Mesenchymal stem cell (in vitro differentiated cells and primary cell): ENCODE results near the gene CD44.

Experiments used
- DNase-seq: peaks from one replicate; pipeline ENCODE4 v3.0.0-alpha.2; 2013
- H2AFZ ChIP-seq: one replicate; pipeline ENCODE4 v1.6.1; 2013; ENCODE audit warnings: low read depth, mild to moderate bottlenecking, control low read depth, inconsistent platforms, low read length, moderate library complexity
- H2AK5ac ChIP-seq: 2 replicates; pipeline ENCODE4 v1.6.1; 2013; ENCODE audit warnings: low read length, moderate library complexity, mild to moderate bottlenecking, inconsistent platforms; ENCODE audit not compliant: severe bottlenecking
- H2BK120ac ChIP-seq: one replicate; pipeline ENCODE4 v1.6.1; 2013; ENCODE audit warnings: low read depth, mild to moderate bottlenecking, inconsistent platforms, low read length, moderate library complexity
- H2BK12ac ChIP-seq, 2 experiments: one replicate each; pipeline ENCODE4 v1.6.1; 2013; ENCODE audit warnings: inconsistent platforms in 2 of 2, low read length in 2 of 2, mild to moderate bottlenecking in 2 of 2, moderate library complexity in 2 of 2, control low read depth in 1 of 2
- H2BK15ac ChIP-seq: one replicate; pipeline ENCODE4 v1.6.1; 2013; ENCODE audit warnings: mild to moderate bottlenecking, low read depth, inconsistent platforms; ENCODE audit not compliant: poor library complexity, severe bottlenecking
- H2BK5ac ChIP-seq: 2 replicates; pipeline ENCODE4 v1.6.1; 2013; ENCODE audit warnings: low read depth, mild to moderate bottlenecking, low read length, control low read depth, inconsistent platforms; ENCODE audit not compliant: poor library complexity, severe bottlenecking
- H3K14ac ChIP-seq, 2 experiments: one replicate each; pipeline ENCODE4 v1.6.1; 2013; ENCODE audit warnings: inconsistent platforms in 2 of 2, low read length in 2 of 2, control low read depth in 1 of 2, mild to moderate bottlenecking in 1 of 2, moderate library complexity in 1 of 2
- H3K18ac ChIP-seq, 2 experiments: one replicate each; pipeline ENCODE4 v1.6.1; 2013; ENCODE audit warnings: inconsistent platforms in 2 of 2, low read length in 2 of 2, control low read depth in 1 of 2, low read depth in 1 of 2, mild to moderate bottlenecking in 1 of 2
- H3K23ac ChIP-seq, 2 experiments: one replicate each; pipeline ENCODE4 v1.6.1; 2013; ENCODE audit warnings: inconsistent platforms in 2 of 2, low read length in 2 of 2, mild to moderate bottlenecking in 2 of 2, moderate library complexity in 2 of 2, control low read depth in 1 of 2
- H3K27ac ChIP-seq: 2 replicates; pipeline ENCODE4 v1.5.1; 2013; ENCODE audit warnings: mild to moderate bottlenecking, moderate library complexity, low read length, control low read depth, inconsistent platforms; ENCODE audit not compliant: poor library complexity, severe bottlenecking
- H3K27me3 ChIP-seq, 2 experiments: 2 replicates each; pipeline versions ENCODE4 v1.6.1 to v1.7.0; 2013; ENCODE audit warnings: low read length in 2 of 2, mild to moderate bottlenecking in 2 of 2, moderate library complexity in 2 of 2, control low read depth in 1 of 2, inconsistent platforms in 1 of 2; ENCODE audit not compliant: control insufficient read depth in 1 of 2, insufficient read depth in 1 of 2
- H3K36me3 ChIP-seq, 2 experiments: 2 replicates each; pipeline versions ENCODE4 v1.6.1 to v1.7.0; 2013; ENCODE audit warnings: low read length in 2 of 2, control low read depth in 1 of 2, inconsistent platforms in 1 of 2, low read depth in 1 of 2, mild to moderate bottlenecking in 1 of 2; ENCODE audit not compliant: insufficient read depth in 2 of 2, control insufficient read depth in 1 of 2
- H3K4ac ChIP-seq, 2 experiments: one replicate each; pipeline ENCODE4 v1.6.1; 2013; ENCODE audit warnings: inconsistent platforms in 2 of 2, low read length in 2 of 2, mild to moderate bottlenecking in 2 of 2, moderate library complexity in 2 of 2, control low read depth in 1 of 2, low read depth in 1 of 2
- H3K4me1 ChIP-seq: 2 replicates; pipeline ENCODE4 v1.6.1; 2013; ENCODE audit warnings: low read depth, low read length, control low read depth; ENCODE audit not compliant: control insufficient read depth, insufficient read depth
- H3K4me2 ChIP-seq: 2 replicates; pipeline ENCODE4 v1.6.1; 2013; ENCODE audit warnings: low read length, mild to moderate bottlenecking, inconsistent platforms; ENCODE audit not compliant: poor library complexity, severe bottlenecking
- H3K4me3 ChIP-seq, 2 experiments: 2 replicates each; pipeline versions ENCODE4 v1.5.1 to v1.7.0; 2013; ENCODE audit warnings: low read length in 2 of 2, mild to moderate bottlenecking in 2 of 2, control low read depth in 1 of 2, low read depth in 1 of 2; ENCODE audit not compliant: insufficient read depth in 1 of 2
- H3K79me1 ChIP-seq: replicated peaks from 2 replicates; pipeline ENCODE4 v1.6.1; 2013; ENCODE audit warnings: mild to moderate bottlenecking, control low read depth, low read length, inconsistent platforms; ENCODE audit not compliant: poor library complexity, severe bottlenecking
- H3K9ac ChIP-seq: 2 replicates; pipeline ENCODE4 v1.7.0; 2013; ENCODE audit warnings: mild to moderate bottlenecking, low read length, moderate library complexity
- H3K9me3 ChIP-seq: 2 replicates; pipeline ENCODE4 v1.7.0; 2013; ENCODE audit warnings: mild to moderate bottlenecking, low read length; ENCODE audit not compliant: control insufficient read depth
- H4K8ac ChIP-seq: one replicate; pipeline ENCODE4 v1.6.1; 2013; ENCODE audit warnings: inconsistent platforms, mild to moderate bottlenecking, low read length, moderate library complexity
- H4K91ac ChIP-seq: one replicate; pipeline ENCODE4 v1.6.1; 2013; ENCODE audit warnings: mild to moderate bottlenecking, low read length, inconsistent platforms
- WGBS: methylation state at CpG from one replicate; pipeline ENCODE4 v1.1.7; 2013; ENCODE audit warnings: mixed read lengths; 5-methylcytosine and 5-hydroxymethylcytosine counted together

Gene CD44

GRCh38 chr11:35235157-35235468 lies 96.1 kb downstream of the CD44 start:
- Histone ChIP-seq H3K9me3 (peaks cover 6% of the 10 kb centered on the region), H3K14ac (no peak overlapping the region), H2BK15ac (no peak overlapping the region), H3K4me2 (no peak overlapping the region), H2BK120ac (no peak overlapping the region), H3K79me1 (no peaks in the 10 kb centered on the region), H3K4me3 (no peak overlapping the region), H3K4ac (no peak overlapping the region), H4K8ac (no peak overlapping the region), H2AFZ (no peak overlapping the region), H3K36me3 (peaks cover 0 to 29% of the 10 kb centered on the region in 2 experiments), H3K27me3 (no peaks in the 10 kb centered on the region), H2BK12ac (no peak overlapping the region), H3K18ac (no peak overlapping the region), H2AK5ac (no peak overlapping the region), H4K91ac (no peak overlapping the region), H3K4me1 (peaks cover 2% of the 10 kb centered on the region), H3K23ac (no peak overlapping the region), H3K27ac (no peak overlapping the region), H2BK5ac (no peak overlapping the region), H3K9ac (no peak overlapping the region)
- no peak for DNase-seq
- WGBS = 94% methylated on average over 2 of the region's 2 CpGs

- no peak for DNase-seq
- no CpG with 5 or more reads among the region's 1 CpG for WGBS
- Histone ChIP-seq H2BK12ac (no peak overlapping the region), H4K91ac (no peak overlapping the region), H3K18ac (no peak overlapping the region), H3K36me3 (peaks cover 0 to 25% of the 10 kb centered on the region in 2 experiments), H2BK15ac (no peak overlapping the region), H3K9me3 (peaks cover 2% of the 10 kb centered on the region), H3K9ac (no peak overlapping the region), H4K8ac (no peak overlapping the region), H2AK5ac (no peak overlapping the region), H2BK120ac (no peak overlapping the region), H3K4me2 (no peak overlapping the region), H3K4me1 (peaks cover 2% of the 10 kb centered on the region), H3K14ac (no peak overlapping the region), H2BK5ac (no peak overlapping the region), H3K4me3 (no peak overlapping the region), H3K23ac (no peak overlapping the region), H3K79me1 (no peaks in the 10 kb centered on the region), H2AFZ (no peak overlapping the region), H3K27me3 (no peaks in the 10 kb centered on the region), H3K27ac (no peak overlapping the region), H3K4ac (no peak overlapping the region)
These were observed 96.5 kb downstream of the CD44 start for GRCh38 chr11:35235498-35235897.

GRCh38 chr11:35235936-35236666 lies 97.1 kb downstream of the CD44 start:
- Histone ChIP-seq H3K4me2 (no peak overlapping the region), H2BK12ac (no peak overlapping the region), H2BK120ac (no peak overlapping the region), H2BK15ac (no peak overlapping the region), H4K91ac (no peak overlapping the region), H3K4me3 (no peak overlapping the region), H4K8ac (no peak overlapping the region), H3K14ac (no peak overlapping the region), H3K36me3 (peaks cover 0 to 19% of the 10 kb centered on the region in 2 experiments), H3K4me1 (peaks cover 2% of the 10 kb centered on the region), H2BK5ac (no peak overlapping the region), H3K4ac (no peak overlapping the region), H3K27me3 (no peaks in the 10 kb centered on the region), H3K9me3 (no peaks in the 10 kb centered on the region), H2AFZ (no peak overlapping the region), H2AK5ac (peak overlapping the region; percentile 40), H3K23ac (no peak overlapping the region), H3K18ac (no peak overlapping the region), H3K9ac (peak overlapping the region; percentile 16), H3K79me1 (no peaks in the 10 kb centered on the region), H3K27ac (no peak overlapping the region)
- DNase-seq = no peak
- 98% methylated on average over 4 of the region's 4 CpGs for WGBS

- peak overlapping the region; percentile 16 for H3K9ac ChIP-seq
- H2BK120ac ChIP-seq = no peak overlapping the region
- H3K4me3 ChIP-seq = no peak overlapping the region
- H3K4me1 ChIP-seq = peaks cover 2% of the 10 kb centered on the region
- no peak overlapping the region for H2BK15ac ChIP-seq
- peak overlapping the region in 1 of 2 experiments; percentile 46 for H3K14ac ChIP-seq
- no peak overlapping the region for H3K4me2 ChIP-seq
- H3K79me1 ChIP-seq = no peaks in the 10 kb centered on the region
- H4K91ac ChIP-seq = no peak overlapping the region
- no peaks in the 10 kb centered on the region for H3K27me3 ChIP-seq
- H2BK5ac ChIP-seq = no peak overlapping the region
- H2AFZ ChIP-seq = no peak overlapping the region
- no peak overlapping the region for H3K4ac ChIP-seq
- H2BK12ac ChIP-seq = no peak overlapping the region
- H3K9me3 ChIP-seq = no peaks in the 10 kb centered on the region
- 69% methylated on average over 4 of the region's 5 CpGs for WGBS
- no peak overlapping the region for H3K23ac ChIP-seq
- H3K27ac ChIP-seq = no peak overlapping the region
- no peak overlapping the region for H3K18ac ChIP-seq
- peak; percentile 59 for DNase-seq
- H4K8ac ChIP-seq = no peak overlapping the region
- peaks cover 0 to 13% of the 10 kb centered on the region in 2 experiments for H3K36me3 ChIP-seq
- H2AK5ac ChIP-seq = no peak overlapping the region
These were observed 97.7 kb downstream of the CD44 start for GRCh38 chr11:35236667-35237003.
